C4-2B (cell line): Measurements from ENCODE around the gene CLEC16A.
"Not testable (repeated sequence)": the region's sequence is repeated elsewhere in the genome, so short reads cannot be mapped to it uniquely, and the experiment has no call there.

Source experiments
- CTCF ChIP-seq: fragments of 450-650 bp; conservative IDR thresholded peaks from 2 replicates; pipeline ENCODE4 v1.5.1; 2017; ENCODE audit warnings: mild to moderate bottlenecking
- ZFX ChIP-seq: fragments of 450-650 bp; IDR thresholded peaks from 2 replicates; pipeline ENCODE4 v1.6.1; 2017

GRCh38 chr16:10966559-10966958, 22.2 kb downstream of the CLEC16A start:
- not testable (repeated sequence) for TF ChIP-seq CTCF, ZFX
